ENCODE results near the gene FERMT2.

DNA sequence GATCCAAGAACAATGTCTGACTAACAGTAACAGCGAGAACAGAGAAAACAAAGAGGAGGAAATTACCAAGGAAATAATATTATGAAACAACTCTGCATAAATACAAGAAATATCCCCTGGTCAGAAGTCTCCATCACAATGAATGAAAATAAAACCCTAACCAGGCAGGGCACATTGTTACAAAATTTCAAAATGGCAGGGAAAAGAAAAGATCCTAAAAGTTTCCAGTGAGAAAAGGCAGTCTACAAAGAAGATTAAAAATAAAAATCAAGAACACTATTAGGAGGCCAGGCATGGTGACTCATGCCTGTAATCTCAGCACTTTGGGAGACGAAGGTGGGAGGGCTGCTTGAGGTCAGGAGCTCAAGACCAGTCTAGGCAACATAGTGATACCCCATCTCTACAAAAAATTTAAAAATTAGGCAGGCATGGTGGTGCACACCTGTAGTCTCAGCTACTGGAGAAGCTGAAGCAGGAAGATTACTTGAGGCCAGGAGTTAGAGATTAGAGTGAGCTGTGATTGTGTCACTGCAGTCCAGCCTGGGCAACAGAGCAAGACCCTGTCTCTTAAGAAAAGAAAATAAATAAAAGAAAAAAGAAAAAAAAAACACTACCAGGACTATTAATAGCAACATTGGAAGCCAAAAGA lies 47.8 kb downstream of the FERMT2 start:
- TF ChIP-seq JUN (IDR thresholded peaks at IDR 0.05; ENCODE audit: borderline replicate concordance, low read depth, low read length) = no peak
- no peak for TF ChIP-seq JUN (CRISPR knock-in tag; IDR thresholded peaks at IDR 0.05; ENCODE audit: borderline replicate concordance)
- TF ChIP-seq POLR2A (conservative IDR thresholded peaks at IDR 0.05) = no peak
- no peak for TF ChIP-seq CBX2 (IDR thresholded peaks at IDR 0.05; ENCODE audit: insufficient read depth, low read length, poor library complexity, severe bottlenecking)
- TF ChIP-seq CTCF (IDR thresholded peaks at IDR 0.05 in 2 of 3, conservative IDR thresholded peaks at IDR 0.05 in 1 of 3; ENCODE audit: insufficient read depth in 2 of 3, low read depth in 1 of 3, low read length in 3 of 3) = no peak
- no peak for TF ChIP-seq PYGO2 (tag; IDR thresholded peaks at IDR 0.05)
- TF ChIP-seq GABPA (tag; conservative IDR thresholded peaks at IDR 0.05; ENCODE audit: low read depth) = no peak
- TF ChIP-seq ZNF778 (CRISPR knock-in tag; IDR thresholded peaks at IDR 0.05) = no peak
- no peak for TF ChIP-seq NCOA4 (IDR thresholded peaks at IDR 0.05; ENCODE audit: partially characterized antibody)
- TF ChIP-seq NONO (IDR thresholded peaks at IDR 0.05; ENCODE audit: low read depth in 2 of 2, low read length in 1 of 2) = no peak
- TF ChIP-seq EP300 (IDR thresholded peaks at IDR 0.05; ENCODE audit: low read length) = no peak
- TF ChIP-seq TEAD2 (tag; IDR thresholded peaks at IDR 0.05) = no peak
- TF ChIP-seq ZFP30 (CRISPR knock-in tag; IDR thresholded peaks at IDR 0.05; ENCODE audit: borderline replicate concordance) = no peak
- no peak for TF ChIP-seq ATF2 (CRISPR knock-in tag; IDR thresholded peaks at IDR 0.05)

Measured in K562 (cell line).